Cardiac ventricle fibroblast (primary cell): ENCODE data around the gene WSCD1. TPM values are rescaled to one million over a fixed set of nuclear protein-coding genes. Genes with fewer than 3 reads are reported as not detected.

Experiments used
- total RNA-seq: library from RNA; depleted of rRNA; stranded (reverse); fragments of >200 nt; gene quantifications from 2 replicates; pipeline ENCODE4 v1.2.3, GENCODE V29; 2015

The WSCD1 gene
- 2.7 and 3.0 TPM in 2 replicates for total RNA-seq

DNA sequence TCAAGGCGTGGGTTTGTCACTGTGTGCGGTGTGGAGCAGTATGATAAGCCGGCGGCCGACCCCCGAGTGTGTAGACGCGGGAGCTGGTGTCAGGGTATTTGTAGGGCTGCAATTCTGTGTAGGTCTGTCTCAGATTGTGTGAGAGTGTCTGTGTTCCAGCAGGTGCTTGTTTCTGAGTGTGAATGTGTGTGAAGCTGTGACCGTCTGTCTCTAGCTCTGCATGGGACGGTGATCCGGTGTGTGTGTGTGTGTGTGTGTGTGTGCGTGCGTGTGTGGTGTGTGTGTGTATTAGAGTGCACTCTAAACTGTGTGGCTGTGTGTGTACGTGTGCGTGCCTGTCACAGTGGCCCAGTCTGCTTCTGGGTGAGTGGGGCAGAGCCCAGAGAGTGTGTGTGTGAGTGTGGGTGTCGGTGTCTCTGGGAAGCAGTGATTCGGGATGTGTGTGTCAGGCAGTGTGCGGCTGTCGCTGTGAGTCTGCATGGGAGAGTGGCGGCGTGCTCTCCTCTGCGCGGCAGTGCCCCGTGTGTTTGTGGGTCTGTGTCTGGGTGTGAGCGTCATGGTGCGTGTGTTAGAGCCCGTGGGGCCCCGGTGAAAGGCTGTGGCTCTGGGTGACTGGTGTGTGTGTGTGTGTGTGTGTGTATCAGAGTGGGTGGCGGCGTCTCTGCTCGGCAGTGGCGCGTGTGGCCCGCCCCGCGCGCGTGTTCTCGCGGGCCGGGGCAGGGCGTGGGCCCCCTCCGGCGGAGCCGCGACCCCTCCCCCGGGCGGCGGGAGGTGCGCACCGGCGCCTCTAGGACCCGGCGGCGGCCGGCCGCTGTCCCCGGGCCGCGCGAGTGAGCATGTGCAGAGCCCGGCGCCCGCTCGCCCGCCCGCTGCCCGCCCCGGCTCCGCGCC, at the start of gene WSCD1:
TSS of gene WSCD1 (plus strand) at position 841 of the 891 bp plus-strand sequence. CDS start 10,280 bp downstream, outside the sequence.

